ENCODE results near the gene BORCS5. TPM values are rescaled to one million over a fixed set of nuclear protein-coding genes. Genes with fewer than 3 reads are reported as not detected.

The BORCS5 gene
- total RNA-seq, 1 experiment from 2014 or later, result 25.7 TPM

- Histone ChIP-seq H3K27me3 (replicated peaks; ENCODE audit: control insufficient read depth, insufficient read depth, low read length) (no peaks in the 10 kb centered on the region), H3K9me3 (peaks cover 14% of the 10 kb centered on the region), H3K4me3 (ENCODE audit: low read depth, low read length) (no peak overlapping the region), H3K4me1 (peaks cover 6% of the 10 kb centered on the region), H3K36me3 (ENCODE audit: control insufficient read depth, insufficient read depth, low read length) (no peaks in the 10 kb centered on the region; the same call in 1 of the 2 replicates)
- BruUV-seq (replicated peaks), result no TSS peak
- Mint-ChIP-seq H3K9me3 (ENCODE audit: unreplicated experiment) (peaks cover 25% of the 10 kb centered on the region), H3K4me1 (ENCODE audit: low read depth, unreplicated experiment) (peaks cover 15% of the 10 kb centered on the region), H3K4me3 (ENCODE audit: unreplicated experiment) (no peak overlapping the region), H3K27ac (ENCODE audit: unreplicated experiment) (no peak overlapping the region), H3K27me3 (ENCODE audit: insufficient read depth, unreplicated experiment) (no peaks in the 10 kb centered on the region), H3K36me3 (ENCODE audit: insufficient read depth, unreplicated experiment) (peaks cover 7% of the 10 kb centered on the region)
- TF ChIP-seq CTCF (IDR thresholded peaks at IDR 0.05; ENCODE audit: insufficient read depth in 1 of 2, low read depth in 1 of 2, low read length in 1 of 2, severe bottlenecking in 1 of 2, unreplicated experiment in 1 of 2), result no peak
- intact Hi-C loops (cut with micrococcal nuclease; ENCODE audit: unreplicated experiment), result no loop called here
- ChIA-PET POLR2A (no interaction called here), CTCF (no interaction called here)
- no peak for DNase-seq
Measured at GRCh38 chr12:12423367-12423766, 66.5 kb downstream of the BORCS5 start.

GRCh38 chr12:12425001-12425400, 68.1 kb downstream of the BORCS5 start:
- no peaks in the 10 kb centered on the region for H3K27me3 ChIP-seq (replicated peaks; ENCODE audit: control insufficient read depth, insufficient read depth, low read length)
- POLR2A ChIA-PET, result no interaction called here
- no peak overlapping the region for H3K4me3 ChIP-seq (ENCODE audit: low read depth, low read length)
- peaks cover 14% of the 10 kb centered on the region for H3K9me3 ChIP-seq
- DNase-seq, result no peak
- CTCF ChIA-PET, result no interaction called here
- no peak overlapping the region for H3K4me3 Mint-ChIP-seq (ENCODE audit: unreplicated experiment)
- H3K36me3 ChIP-seq (ENCODE audit: control insufficient read depth, insufficient read depth, low read length), result no peaks in the 10 kb centered on the region; the same call in 1 of the 2 replicates
- H3K4me1 Mint-ChIP-seq (ENCODE audit: low read depth, unreplicated experiment), result peaks cover 31% of the 10 kb centered on the region
- H3K27me3 Mint-ChIP-seq (ENCODE audit: insufficient read depth, unreplicated experiment), result no peaks in the 10 kb centered on the region
- BruUV-seq (replicated peaks), result no TSS peak
- peaks cover 7% of the 10 kb centered on the region for H3K36me3 Mint-ChIP-seq (ENCODE audit: insufficient read depth, unreplicated experiment)
- H3K4me1 ChIP-seq, result peaks cover 19% of the 10 kb centered on the region
- H3K9me3 Mint-ChIP-seq (ENCODE audit: unreplicated experiment), result peaks cover 25% of the 10 kb centered on the region
- intact Hi-C loops (cut with micrococcal nuclease; ENCODE audit: unreplicated experiment), result no loop called here
- H3K27ac Mint-ChIP-seq (ENCODE audit: unreplicated experiment), result no peak overlapping the region
- TF ChIP-seq CTCF (IDR thresholded peaks at IDR 0.05; ENCODE audit: insufficient read depth in 1 of 2, low read depth in 1 of 2, low read length in 1 of 2, severe bottlenecking in 1 of 2, unreplicated experiment in 1 of 2), result no peak

GRCh38 chr12:12425616-12426015, 68.7 kb downstream of the BORCS5 start:
- BruUV-seq (replicated peaks), result no TSS peak
- no peak overlapping the region for H3K27ac Mint-ChIP-seq (ENCODE audit: unreplicated experiment)
- no peak for TF ChIP-seq CTCF (IDR thresholded peaks at IDR 0.05; ENCODE audit: insufficient read depth in 1 of 2, low read depth in 1 of 2, low read length in 1 of 2, severe bottlenecking in 1 of 2, unreplicated experiment in 1 of 2)
- Histone ChIP-seq H3K4me3 (ENCODE audit: low read depth, low read length) (no peak overlapping the region), H3K9me3 (peaks cover 12% of the 10 kb centered on the region), H3K27me3 (replicated peaks; ENCODE audit: control insufficient read depth, insufficient read depth, low read length) (no peaks in the 10 kb centered on the region), H3K4me1 (peaks cover 19% of the 10 kb centered on the region), H3K36me3 (ENCODE audit: control insufficient read depth, insufficient read depth, low read length) (no peaks in the 10 kb centered on the region; the same call in 1 of the 2 replicates)
- H3K9me3 Mint-ChIP-seq (ENCODE audit: unreplicated experiment), result peaks cover 25% of the 10 kb centered on the region
- POLR2A ChIA-PET, result no interaction called here
- CTCF ChIA-PET, result no interaction called here
- no peak overlapping the region for H3K4me3 Mint-ChIP-seq (ENCODE audit: unreplicated experiment)
- peaks cover 7% of the 10 kb centered on the region for H3K36me3 Mint-ChIP-seq (ENCODE audit: insufficient read depth, unreplicated experiment)
- intact Hi-C loops (cut with micrococcal nuclease; ENCODE audit: unreplicated experiment), result no loop called here
- no peak for DNase-seq
- no peaks in the 10 kb centered on the region for H3K27me3 Mint-ChIP-seq (ENCODE audit: insufficient read depth, unreplicated experiment)
- peaks cover 34% of the 10 kb centered on the region for H3K4me1 Mint-ChIP-seq (ENCODE audit: low read depth, unreplicated experiment)

Data from Caco-2 (cell line).